HCT116 (cell line): ENCODE results near the gene FHIT.

ENCODE experiments used
- CBX3 ChIP-seq: IDR thresholded peaks from 2 replicates; pipeline ENCODE4 v1.6.1; 2012; ENCODE audit warnings: low read depth
- EZH2 ChIP-seq: fragments of 200-600 bp; sonication (generic); IDR thresholded peaks from 2 replicates; pipeline ENCODE4 v1.6.1; 2017; ENCODE audit warnings: antibody characterized with exemption, mixed run types
- EZH2phosphoT487 ChIP-seq: fragments of 200-600 bp; IDR thresholded peaks from 2 replicates; pipeline ENCODE4 v1.6.1; 2018; ENCODE audit warnings: antibody characterized with exemption, borderline replicate concordance
- POLR2A ChIP-seq: IDR thresholded peaks from 2 replicates; pipeline ENCODE4 v1.7.0; 2011; ENCODE audit warnings: borderline replicate concordance; ENCODE audit not compliant: insufficient read depth, insufficient read length; ENCODE audit errors: extremely low read depth
- TCF7L2 ChIP-seq: IDR thresholded peaks from 2 replicates; pipeline ENCODE4 v1.7.0; 2011; ENCODE audit warnings: borderline replicate concordance, inconsistent platforms; ENCODE audit not compliant: insufficient read depth, insufficient read length; ENCODE audit errors: extremely low read depth
- ZNF274 ChIP-seq: fragments of 200-500 bp; sonication (Bioruptor generic); IDR thresholded peaks from 2 replicates; pipeline ENCODE4 v1.6.1; 2014; ENCODE audit warnings: mild to moderate bottlenecking, low read depth, low read length, inconsistent platforms
- TF ChIP-seq, protein P1 (sequence below): IDR thresholded peaks from 2 replicates; pipeline ENCODE4 v1.6.1; 2012
- TF ChIP-seq, protein P2 (sequence below), 3 experiments: fragments of 200-600 bp in 1 of 3; sonication (generic) in 1 of 3; IDR thresholded peaks in 2 of 3; conservative IDR thresholded peaks in 1 of 3; 2 replicates each; pipeline ENCODE4 v1.5.1; 2012 to 2017; ENCODE audit warnings: low read depth in 2 of 3, low read length in 2 of 3, antibody characterized with exemption in 1 of 3, borderline replicate concordance in 1 of 3, control low read depth in 1 of 3, mild to moderate bottlenecking in 1 of 3, mixed read lengths in 1 of 3, mixed run types in 1 of 3, moderate library complexity in 1 of 3; ENCODE audit not compliant: insufficient read depth in 1 of 3

DNA sequence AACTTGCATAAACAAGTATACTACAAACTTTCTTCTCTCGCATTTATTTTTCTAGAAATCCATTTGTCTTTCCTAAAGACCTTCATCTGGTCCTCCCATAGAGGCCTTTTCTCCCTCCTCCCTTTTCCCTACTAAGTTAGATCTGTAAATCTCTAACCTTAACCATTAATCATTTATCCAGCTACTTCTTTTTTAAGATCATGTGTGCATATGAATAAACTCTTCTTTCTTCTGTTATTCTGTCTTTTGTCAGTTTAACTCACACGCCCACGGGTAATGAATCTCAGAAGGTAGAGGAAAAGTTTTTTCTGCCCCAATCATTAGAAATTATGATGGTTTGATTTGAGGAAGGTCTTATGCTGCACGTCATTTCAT is 48.7 kb upstream of the FHIT start:
- no peak for TF ChIP-seq POLR2A
- no peak for TF ChIP-seq ZNF274
- TF ChIP-seq EZH2 = no peak
- TF ChIP-seq, protein P1, sequence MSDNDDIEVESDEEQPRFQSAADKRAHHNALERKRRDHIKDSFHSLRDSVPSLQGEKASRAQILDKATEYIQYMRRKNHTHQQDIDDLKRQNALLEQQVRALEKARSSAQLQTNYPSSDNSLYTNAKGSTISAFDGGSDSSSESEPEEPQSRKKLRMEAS = no peak
- TF ChIP-seq, protein P2, sequence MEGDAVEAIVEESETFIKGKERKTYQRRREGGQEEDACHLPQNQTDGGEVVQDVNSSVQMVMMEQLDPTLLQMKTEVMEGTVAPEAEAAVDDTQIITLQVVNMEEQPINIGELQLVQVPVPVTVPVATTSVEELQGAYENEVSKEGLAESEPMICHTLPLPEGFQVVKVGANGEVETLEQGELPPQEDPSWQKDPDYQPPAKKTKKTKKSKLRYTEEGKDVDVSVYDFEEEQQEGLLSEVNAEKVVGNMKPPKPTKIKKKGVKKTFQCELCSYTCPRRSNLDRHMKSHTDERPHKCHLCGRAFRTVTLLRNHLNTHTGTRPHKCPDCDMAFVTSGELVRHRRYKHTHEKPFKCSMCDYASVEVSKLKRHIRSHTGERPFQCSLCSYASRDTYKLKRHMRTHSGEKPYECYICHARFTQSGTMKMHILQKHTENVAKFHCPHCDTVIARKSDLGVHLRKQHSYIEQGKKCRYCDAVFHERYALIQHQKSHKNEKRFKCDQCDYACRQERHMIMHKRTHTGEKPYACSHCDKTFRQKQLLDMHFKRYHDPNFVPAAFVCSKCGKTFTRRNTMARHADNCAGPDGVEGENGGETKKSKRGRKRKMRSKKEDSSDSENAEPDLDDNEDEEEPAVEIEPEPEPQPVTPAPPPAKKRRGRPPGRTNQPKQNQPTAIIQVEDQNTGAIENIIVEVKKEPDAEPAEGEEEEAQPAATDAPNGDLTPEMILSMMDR (IDR thresholded peaks at IDR 0.05 in 2 of 3, conservative IDR thresholded peaks at IDR 0.05 in 1 of 3; ENCODE audit: borderline replicate concordance in 1 of 3, insufficient read depth in 1 of 3, low read depth in 2 of 3, low read length in 2 of 3) = no peak
- TF ChIP-seq EZH2phosphoT487 = no peak
- no peak for TF ChIP-seq CBX3
- no peak for TF ChIP-seq TCF7L2
